GM12872 (cell line): Measurements from ENCODE around the gene SETBP1.

ENCODE experiments used
- TF ChIP-seq, protein P1 (sequence below): IDR thresholded peaks from 3 replicates; pipeline ENCODE4 v1.5.1; 2011; ENCODE audit warnings: low read depth, mild to moderate bottlenecking, low read length, moderate library complexity; ENCODE audit not compliant: insufficient read depth

The SETBP1 gene

DNA sequence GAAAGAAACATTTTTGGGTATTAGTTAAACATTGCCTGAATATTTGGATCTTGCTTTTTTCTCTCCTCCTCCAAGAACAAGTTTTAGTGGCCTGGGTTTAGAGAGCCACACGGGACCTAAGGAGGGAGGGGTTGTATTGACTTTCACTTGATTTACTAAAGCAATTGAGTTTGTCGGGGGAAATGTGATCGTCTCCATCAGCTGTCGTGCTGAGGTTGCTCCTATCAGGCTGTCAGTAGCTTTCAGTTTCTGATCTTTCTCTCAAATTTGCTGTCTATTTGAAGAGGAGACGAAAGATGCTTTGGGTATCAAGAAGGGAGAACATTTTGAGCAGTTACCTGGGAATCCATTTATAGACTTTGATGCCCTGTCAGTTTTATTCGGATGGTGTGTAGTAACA, 106.0 kb downstream of the SETBP1 start:
- TF ChIP-seq, protein P1, sequence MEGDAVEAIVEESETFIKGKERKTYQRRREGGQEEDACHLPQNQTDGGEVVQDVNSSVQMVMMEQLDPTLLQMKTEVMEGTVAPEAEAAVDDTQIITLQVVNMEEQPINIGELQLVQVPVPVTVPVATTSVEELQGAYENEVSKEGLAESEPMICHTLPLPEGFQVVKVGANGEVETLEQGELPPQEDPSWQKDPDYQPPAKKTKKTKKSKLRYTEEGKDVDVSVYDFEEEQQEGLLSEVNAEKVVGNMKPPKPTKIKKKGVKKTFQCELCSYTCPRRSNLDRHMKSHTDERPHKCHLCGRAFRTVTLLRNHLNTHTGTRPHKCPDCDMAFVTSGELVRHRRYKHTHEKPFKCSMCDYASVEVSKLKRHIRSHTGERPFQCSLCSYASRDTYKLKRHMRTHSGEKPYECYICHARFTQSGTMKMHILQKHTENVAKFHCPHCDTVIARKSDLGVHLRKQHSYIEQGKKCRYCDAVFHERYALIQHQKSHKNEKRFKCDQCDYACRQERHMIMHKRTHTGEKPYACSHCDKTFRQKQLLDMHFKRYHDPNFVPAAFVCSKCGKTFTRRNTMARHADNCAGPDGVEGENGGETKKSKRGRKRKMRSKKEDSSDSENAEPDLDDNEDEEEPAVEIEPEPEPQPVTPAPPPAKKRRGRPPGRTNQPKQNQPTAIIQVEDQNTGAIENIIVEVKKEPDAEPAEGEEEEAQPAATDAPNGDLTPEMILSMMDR: no peak

DNA sequence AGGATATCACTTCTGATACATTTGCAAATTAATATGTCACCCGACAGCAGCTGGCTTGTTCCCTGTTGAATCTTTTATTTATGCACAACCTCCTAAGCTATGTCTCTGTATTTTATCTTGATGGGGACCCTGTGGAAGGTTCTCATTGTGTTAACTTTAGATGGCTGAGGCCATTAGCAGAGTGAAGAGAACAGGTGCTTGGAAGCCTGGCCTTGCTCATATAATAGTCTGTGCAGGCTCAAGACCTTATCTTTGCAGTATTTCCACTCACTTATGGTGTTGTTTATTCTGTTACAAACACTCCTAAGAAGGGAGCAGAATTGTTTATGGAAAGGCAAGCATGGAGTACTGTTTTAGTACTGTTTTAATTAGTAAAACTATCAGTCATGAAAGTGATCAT, 107.6 kb downstream of the SETBP1 start:
- TF ChIP-seq, protein P1: no peak

DNA sequence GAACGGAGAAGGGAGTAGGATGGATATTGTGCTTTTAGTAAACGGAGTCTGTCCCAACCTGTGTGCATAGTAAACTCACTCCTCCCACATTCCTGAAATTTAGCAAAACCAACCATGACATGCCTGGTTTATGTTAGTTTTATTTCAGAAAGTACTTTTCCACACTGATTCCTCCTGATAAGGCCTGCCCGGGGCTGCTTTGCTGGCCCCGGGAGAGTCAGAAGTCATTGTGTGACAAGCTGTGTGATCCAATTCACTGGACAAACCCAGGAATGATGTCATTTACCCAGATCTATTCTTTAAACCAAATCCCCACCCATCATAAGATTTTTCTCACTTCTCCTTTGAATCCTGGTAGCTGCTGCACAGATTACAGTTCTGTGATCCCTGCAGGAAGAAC, 109.0 kb downstream of the SETBP1 start:
- TF ChIP-seq, protein P1: no peak

DNA sequence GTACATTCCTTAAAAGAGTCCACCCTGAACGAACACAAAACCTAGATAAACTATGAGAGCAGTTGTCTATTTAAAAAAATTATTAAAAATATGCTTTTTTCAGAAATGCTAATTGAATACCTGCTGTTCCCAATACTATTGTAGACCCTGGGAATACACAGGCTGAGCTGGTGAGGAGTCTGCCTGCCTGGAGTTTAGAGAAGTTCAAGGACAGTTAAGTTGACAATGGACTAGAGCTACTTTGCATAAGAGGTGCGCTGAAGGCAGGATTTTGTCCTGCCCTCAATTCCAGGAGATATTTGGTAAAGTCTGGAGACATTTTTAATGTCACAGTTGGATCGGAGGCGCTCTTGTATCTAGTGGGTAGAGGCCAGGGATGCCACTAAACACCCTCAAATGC, 110.2 kb downstream of the SETBP1 start:
- TF ChIP-seq, protein P1: no peak

DNA sequence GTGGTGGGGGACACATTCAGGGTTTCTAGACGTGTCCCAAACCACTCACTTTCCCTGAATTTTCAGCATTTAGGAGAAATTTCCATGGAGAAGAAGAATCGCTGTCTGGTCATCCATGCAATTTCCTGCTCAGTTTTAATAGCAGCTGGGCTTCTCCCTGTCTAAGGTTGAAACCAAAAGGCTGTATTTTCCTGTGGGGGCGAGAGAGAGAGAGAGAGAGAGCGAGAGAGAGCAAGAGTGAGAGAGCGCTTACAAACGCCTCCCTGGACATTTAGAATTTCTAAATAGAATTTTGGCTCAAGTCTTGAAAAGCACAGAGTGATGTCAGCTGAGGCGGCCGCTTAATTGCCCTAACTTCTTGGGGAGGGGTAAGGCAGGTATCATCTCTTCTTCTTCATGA, 110.8 kb downstream of the SETBP1 start:
- TF ChIP-seq, protein P1: no peak

DNA sequence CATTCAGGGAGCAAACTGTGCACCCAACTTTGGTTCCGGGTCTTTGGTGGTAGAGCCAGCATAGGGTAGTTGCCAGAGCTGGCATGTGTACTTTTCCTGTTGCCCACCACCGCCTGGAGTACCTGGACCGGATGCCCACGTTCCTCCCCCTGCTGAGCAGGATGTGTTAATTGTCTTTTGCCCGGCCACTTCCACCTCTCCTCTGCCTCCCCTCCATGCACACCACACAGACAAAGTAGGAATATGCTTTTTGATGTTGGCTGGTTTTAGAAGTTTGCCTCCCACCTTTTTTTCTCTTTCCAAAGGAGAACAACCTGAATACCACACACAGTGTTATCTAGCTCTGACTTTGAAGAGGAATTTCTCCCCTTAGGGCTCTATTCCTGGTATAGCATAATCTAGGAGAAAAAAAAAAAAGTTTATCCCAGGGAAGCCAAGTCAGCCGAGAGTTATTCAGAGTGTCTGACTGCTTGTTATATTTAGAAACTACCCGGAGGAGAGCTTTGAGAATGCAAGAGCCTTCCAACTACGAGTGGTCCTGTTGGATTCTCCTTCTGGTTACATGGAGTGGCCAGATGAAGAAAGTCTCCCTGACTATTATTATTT, 111.9 kb downstream of the SETBP1 start:
- TF ChIP-seq, protein P1: no peak

DNA sequence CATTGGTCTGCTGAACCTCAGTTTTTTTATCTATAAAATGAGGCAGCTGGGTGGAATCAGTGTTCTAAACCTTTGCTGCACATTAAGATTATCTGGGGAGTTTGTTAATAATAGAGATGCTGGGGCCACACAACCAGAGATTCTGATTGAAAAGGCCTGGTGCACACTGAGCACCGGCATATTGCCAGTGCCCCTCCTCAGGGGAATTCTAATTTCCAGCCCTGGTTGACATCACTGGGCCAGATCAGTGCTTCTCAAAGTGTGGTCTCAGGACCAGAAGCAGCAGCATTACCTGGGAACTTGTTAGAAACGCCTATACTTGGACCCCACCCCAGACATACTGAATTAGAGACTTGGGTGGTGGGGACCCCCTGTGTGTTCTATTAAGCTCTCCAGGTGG, 112.5 kb downstream of the SETBP1 start:
- TF ChIP-seq, protein P1: no peak

DNA sequence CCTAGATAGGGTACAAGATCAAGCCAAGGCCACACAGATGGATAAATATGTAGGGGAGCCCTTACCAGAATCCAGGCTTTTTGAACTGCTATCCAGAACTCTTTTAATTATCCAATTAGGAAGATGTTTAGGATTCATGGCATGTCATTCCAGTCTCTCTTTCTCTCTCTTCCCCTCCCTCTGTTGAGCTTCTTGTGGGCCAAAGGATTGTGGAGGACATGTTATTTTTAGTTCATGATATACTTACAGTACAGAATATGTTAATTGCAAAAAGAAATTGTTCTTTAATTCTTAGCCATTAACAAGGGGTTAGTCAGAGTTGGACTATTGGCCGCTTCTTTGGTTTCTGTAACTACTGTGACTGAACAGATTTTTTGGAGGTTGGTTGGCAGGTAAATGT, 113.0 kb downstream of the SETBP1 start:
- TF ChIP-seq, protein P1: no peak
